Stimulated activated CD4-positive, alpha-beta T cell treated with anti-CD3 and anti-CD28 coated beads, Interleukin-1b, Interleukin-23, amount 100 ng/mL, for 48 hours (primary cell): ENCODE measurements around the gene CDK2.

Experiments used
- DNase-seq: peaks from one replicate; pipeline ENCODE4 v3.0.0-alpha.2; 2020

The CDK2 gene

DNA sequence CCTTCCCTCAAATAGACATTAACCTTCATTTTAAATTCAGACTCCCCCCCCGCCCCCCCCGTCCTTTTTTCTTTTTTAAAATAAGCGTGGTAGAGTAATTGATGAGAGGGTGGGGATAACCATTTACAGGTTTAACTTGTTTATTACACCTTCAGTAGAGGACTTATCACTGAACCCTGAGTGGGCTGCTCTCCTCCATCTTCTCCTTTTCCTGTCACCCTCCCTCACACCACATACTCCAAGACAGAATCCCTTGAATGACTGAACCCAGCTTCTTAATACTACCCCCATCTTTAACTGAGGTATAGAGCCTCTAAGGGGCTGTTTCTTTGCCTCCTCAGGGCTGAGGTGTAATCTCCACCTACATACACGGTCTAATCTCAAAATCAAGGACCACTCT is 50.6 kb downstream of the CDK2 start:
- DNase-seq = no peak

DNA sequence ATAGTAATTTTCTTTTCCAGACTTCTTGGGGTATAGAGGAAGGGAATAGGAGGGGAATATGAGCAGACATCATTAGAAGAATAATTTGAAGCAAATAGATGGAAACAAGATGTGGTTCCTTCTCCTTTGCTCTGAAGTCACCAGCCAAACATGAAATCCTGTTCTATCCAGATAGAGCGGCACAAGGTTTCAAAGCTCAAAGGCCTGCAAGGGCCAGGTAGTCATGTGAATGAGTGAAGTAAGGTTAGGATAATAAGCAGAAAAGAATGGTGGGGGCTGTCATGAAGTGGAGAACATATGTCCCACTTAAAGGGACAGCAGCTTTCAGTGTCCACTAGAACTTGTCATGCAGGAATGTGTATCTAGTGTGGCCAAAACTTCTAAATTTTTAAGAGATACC is 51.7 kb downstream of the CDK2 start:
- DNase-seq = no peak

DNA sequence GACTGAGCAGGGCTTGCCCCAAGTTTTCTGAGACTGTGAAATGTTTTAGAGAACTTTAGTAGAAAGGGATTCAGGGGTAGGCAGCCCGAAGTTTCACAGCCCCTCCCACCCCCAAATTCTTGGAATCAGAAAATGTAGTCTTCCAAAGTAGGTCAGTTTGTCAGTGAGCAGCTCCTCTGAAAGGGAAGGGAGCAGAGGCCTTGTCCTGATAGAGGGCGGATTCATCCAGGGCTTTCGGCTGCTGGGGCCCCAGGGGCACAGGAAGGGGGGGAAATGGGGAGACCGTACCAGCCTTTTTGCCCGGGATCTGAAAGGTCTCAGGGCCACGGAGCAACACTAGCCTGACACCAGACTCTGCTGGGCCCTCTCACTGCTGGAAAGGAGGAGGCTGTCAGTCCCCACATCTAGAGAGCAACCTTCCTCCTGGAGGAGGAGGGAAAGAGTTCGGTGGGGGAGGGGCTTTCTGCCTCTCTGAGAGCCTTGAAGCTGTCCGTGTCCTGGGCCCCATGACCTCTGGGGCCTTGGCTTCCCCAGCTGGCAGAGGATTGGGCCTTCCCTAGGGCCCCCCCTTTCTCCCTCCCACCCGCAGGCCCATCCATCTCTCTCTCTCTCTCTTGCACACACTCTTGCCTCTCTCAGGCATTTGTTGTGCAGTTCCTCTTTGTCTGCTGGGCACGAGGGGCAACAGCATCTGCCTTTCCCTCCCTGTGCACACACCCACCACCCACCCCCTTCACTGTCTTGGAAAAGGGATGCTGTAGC is 54.0 kb downstream of the CDK2 start, which contains the start of gene IKZF4:
IKZF4 (plus strand) TSS at position 621 of the 762 bp plus-strand sequence. CDS start 451 bp downstream, outside the sequence.
- DNase-seq = no peak

DNA sequence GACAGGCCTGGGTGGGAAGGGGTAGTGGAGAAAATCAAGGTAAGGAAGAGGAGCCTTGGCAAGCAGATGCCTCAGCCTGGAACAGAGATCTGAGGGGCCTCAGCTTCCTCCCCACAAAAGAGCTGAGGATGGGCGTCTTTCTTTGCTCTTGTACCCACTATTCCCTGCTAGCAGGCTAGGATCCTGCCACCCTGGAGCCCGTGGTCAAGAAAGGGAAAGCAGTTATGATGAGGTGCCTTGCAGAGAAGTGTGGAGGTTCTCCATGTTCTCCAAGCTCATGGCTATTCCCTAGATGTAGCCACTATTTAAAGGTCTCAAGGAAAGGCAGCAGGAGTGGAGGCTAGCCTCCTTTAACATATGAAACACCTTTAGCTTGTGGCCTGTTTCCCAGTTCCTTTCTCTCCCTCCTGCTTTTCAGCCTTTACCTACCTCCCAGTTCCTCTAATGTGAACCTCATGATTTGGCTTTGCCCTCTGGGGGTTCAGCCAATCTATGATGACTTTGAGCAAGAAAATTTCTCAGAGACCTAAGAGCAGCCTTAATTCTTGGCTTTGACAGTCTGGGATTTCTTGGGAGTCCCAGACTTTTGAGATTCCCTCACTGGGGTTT is 55.4 kb downstream of the CDK2 start:
- no peak for DNase-seq
